Dedifferentiated amniotic fluid mesenchymal stem cell (primary cell): ENCODE data around the gene VMP1.
"Not testable (repeated sequence)": the region's sequence is repeated elsewhere in the genome, so short reads cannot be mapped to it uniquely, and the experiment has no call there.

ENCODE experiments used
- DNase-seq: peaks from one replicate; pipeline ENCODE4 v3.0.0-alpha.2; 2016; ENCODE audit errors: extremely low spot score

VMP1 gene

GRCh38 chr17:59839651-59840328, 132.3 kb downstream of the VMP1 start:
- no peak for DNase-seq

- no peak for DNase-seq
Measured at GRCh38 chr17:59840329-59841090, 133.1 kb downstream of the VMP1 start.

GRCh38 chr17:59841091-59841881, 133.8 kb downstream of the VMP1 start:
- not testable (repeated sequence) for DNase-seq

- DNase-seq: not testable (repeated sequence)
Measured at GRCh38 chr17:59841882-59842263, 134.4 kb downstream of the VMP1 start.

DNA sequence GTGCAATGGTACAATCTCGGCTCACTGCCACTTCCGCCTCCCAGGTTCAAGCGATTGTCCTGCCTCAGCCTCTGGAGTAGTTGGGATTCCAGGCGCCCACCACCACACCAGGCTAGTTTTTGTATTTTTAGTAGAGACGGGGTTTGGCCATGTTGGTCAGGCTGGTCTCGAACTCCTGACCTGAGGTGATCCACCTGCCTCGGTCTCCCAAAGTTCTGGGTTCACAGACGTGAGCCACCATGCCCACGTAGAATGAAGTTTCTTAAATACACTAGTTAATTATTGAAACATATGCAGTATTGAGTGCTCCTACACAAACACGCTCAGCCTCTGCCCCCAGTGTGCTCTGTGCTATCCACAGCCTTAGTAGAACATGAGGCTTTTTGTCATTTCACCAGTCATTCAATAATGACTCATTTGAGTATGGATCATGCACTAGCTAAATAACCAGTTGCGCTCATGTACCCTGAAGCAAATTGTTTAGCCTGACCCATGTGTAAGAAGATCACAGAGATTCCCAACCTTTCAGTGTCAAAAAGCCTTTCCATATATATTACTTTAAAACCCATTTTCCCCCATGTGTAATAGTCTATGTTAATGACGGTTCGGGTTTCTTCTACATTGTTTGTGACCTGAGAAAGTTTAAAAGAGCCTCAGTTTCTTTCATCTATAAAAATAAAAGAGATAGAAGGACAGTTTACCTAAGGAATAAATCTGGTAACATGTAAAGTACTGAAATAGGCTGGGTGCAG, 135.6 kb downstream of the VMP1 start:
- DNase-seq: peak; percentile 95

- no peak for DNase-seq
Measured at GRCh38 chr17:59844884-59845594, 137.6 kb downstream of the VMP1 start.

GRCh38 chr17:59845595-59846393, 138.3 kb downstream of the VMP1 start:
- DNase-seq: peak; percentile 60

DNA sequence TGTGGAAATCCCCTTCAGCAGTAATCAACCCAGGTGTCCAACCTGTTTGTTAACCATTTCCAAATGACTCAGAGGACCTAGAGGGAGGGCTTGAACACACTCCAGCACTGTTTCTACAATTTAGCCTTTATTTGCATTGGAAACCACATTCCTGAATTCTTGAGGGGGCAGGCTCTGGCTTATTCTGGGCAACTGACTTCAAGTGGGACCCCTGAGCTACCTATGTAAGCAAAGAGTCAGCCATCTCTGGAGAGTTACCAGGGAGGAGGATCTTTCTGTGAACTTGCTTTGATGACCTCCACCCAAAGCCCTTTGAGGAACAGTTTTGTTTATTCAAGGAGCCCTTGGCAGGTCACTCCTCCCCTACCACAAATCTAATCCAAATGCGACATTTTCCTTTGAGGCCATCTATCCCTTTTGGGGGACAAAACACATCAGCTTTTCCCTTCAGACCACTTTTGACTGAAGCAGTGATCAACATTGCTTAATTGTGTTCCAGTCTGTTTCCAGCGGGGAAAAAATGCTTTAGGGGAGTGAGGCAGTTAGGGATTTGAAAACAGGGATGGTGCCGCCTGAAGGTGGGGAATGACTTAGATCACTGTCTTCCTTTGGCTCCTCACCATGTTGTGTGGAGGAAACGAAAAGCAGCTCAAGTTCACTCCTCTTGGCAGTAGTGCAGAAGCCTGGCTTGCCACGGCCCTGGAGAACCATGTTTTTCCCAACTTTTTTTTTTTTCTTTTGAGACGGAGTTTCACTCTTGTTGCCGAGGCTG, 139.1 kb downstream of the VMP1 start:
- no peak for DNase-seq

GRCh38 chr17:59848385-59848668, 140.9 kb downstream of the VMP1 start:
- no peak for DNase-seq

GRCh38 chr17:59848778-59849177, 141.3 kb downstream of the VMP1 start:
- DNase-seq: no peak

DNA sequence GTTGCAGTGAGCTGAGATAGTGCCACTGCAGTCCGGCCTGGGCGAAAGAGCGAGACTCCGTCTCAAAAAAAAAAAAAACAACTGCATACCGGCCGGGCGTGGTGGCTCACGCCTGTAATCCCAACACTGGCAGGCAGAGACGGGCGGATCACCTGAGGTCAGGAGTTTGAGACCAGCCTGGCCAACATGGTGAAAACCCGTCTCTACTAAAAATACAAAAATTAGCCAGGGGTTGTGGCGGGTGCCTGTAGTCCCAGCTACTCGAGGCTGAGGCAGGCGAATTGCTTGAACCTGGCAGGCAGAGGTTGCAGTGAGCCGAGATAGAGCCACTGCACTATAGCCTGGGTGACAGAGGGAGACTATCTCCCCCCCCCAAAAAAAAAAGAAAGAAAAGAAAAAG, 142.9 kb downstream of the VMP1 start:
- DNase-seq: not testable (repeated sequence)

- DNase-seq: no peak
Measured at GRCh38 chr17:59851439-59852375, 144.3 kb downstream of the VMP1 start.

GRCh38 chr17:59852847-59853167, 145.4 kb downstream of the VMP1 start:
- not testable (repeated sequence) for DNase-seq

DNA sequence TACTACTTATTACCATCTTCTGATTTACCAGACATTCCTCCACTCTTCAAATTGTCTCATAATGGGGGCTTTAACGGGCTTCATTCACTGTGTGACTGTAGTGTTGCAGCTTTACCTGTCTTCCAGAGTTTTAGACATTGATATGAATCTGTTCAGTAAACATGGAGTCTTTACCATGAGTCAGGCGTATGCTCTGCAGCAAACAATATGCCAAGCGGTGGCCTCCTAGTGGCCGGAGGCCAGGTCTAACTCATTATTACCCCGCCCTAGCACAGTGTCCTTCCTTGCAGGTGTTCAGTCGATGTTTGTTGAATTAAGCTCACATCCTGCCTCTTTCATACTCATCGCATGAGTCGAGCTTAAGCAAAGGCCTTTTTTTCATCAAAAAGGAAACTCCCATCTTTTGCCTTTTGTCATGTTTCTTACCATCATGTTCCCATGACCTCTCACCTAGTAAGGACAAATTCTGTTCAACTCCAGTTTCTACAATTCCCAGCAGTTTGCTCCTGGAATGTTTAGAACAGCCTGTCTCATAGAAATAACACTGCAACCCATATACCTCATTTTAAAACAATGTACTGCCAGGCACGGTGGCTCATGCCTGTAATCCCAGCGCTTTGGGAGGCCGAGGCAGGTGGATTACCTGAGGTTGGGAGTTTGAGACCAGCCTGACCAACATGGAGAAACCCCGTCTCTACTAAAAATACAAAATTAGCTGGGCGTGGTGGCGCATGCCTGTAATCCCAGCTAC, 145.9 kb downstream of the VMP1 start:
- peak; percentile 60 for DNase-seq

- not testable (repeated sequence) for DNase-seq
Measured at GRCh38 chr17:59853919-59854729, 146.7 kb downstream of the VMP1 start.

- DNase-seq: no peak
Measured at GRCh38 chr17:59856859-59857794, 149.7 kb downstream of the VMP1 start.
